ENCODE data around the gene TDP2.
"Not testable (repeated sequence)": the region's sequence is repeated elsewhere in the genome, so short reads cannot be mapped to it uniquely, and the experiment has no call there.

TDP2 gene

GRCh38 chr6:24666641-24667377, at the start of gene TDP2, which contains the start of gene ACOT13:
TDP2 (minus strand) TSS chr6:24666899; CDS start chr6:24666862, 37 bp downstream.
ACOT13 (plus strand) TSS chr6:24667077; CDS start chr6:24667264, 187 bp downstream.
- peak; percentile 98 for DNase-seq

GRCh38 chr6:24710519-24711303, 44.0 kb upstream of the TDP2 start:
- no peak for DNase-seq

GRCh38 chr6:24709014-24709711, 42.5 kb upstream of the TDP2 start:
- no peak for DNase-seq

GRCh38 chr6:24708612-24709011, 41.9 kb upstream of the TDP2 start:
- DNase-seq = no peak

- no peak for DNase-seq
These were observed 37.8 kb upstream of the TDP2 start for GRCh38 chr6:24704468-24704867.

- no peak for DNase-seq
These were observed 36.1 kb upstream of the TDP2 start for GRCh38 chr6:24702720-24703282.

GRCh38 chr6:24699521-24700359, 33.0 kb upstream of the TDP2 start:
- DNase-seq = no peak

- no peak for DNase-seq
These were observed 29.4 kb upstream of the TDP2 start for GRCh38 chr6:24696097-24696496.

GRCh38 chr6:24695635-24696034, 28.9 kb upstream of the TDP2 start:
- not testable (repeated sequence) for DNase-seq

GRCh38 chr6:24694198-24694597, 27.5 kb upstream of the TDP2 start:
- no peak for DNase-seq

- DNase-seq = no peak
These were observed 26.3 kb upstream of the TDP2 start for GRCh38 chr6:24692848-24693592.

GRCh38 chr6:24692415-24692814, 25.7 kb upstream of the TDP2 start:
- DNase-seq = no peak

- no peak for DNase-seq
These were observed 25.3 kb upstream of the TDP2 start for GRCh38 chr6:24692003-24692402.

GRCh38 chr6:24691550-24691949, 24.9 kb upstream of the TDP2 start:
- no peak for DNase-seq

GRCh38 chr6:24690593-24690992, 23.9 kb upstream of the TDP2 start:
- DNase-seq = no peak

GRCh38 chr6:24689964-24690363, 23.3 kb upstream of the TDP2 start:
- no peak for DNase-seq

GRCh38 chr6:24686946-24687345, 20.2 kb upstream of the TDP2 start:
- no peak for DNase-seq

- DNase-seq = no peak
These were observed 19.7 kb upstream of the TDP2 start for GRCh38 chr6:24686408-24686807.

GRCh38 chr6:24683297-24684296, 16.9 kb upstream of the TDP2 start:
- no peak for DNase-seq

- no peak for DNase-seq
These were observed 13.9 kb upstream of the TDP2 start for GRCh38 chr6:24680582-24680981.

All from left hindlimb (tissue), 1 donor.